HG03097 (cell line): ENCODE results near the gene KIFC3.
"Not testable (repeated sequence)": the region's sequence is repeated elsewhere in the genome, so short reads cannot be mapped to it uniquely, and the experiment has no call there.

ENCODE experiments used
- ATAC-seq: cut with Tn5 transposase; IDR thresholded peaks from one replicate; pipeline ENCODE4 v1.9.1; 2021; ENCODE audit not compliant: unreplicated experiment, low FRiP score

KIFC3 gene

GRCh38 chr16:57807252-57807967, 5.1 kb upstream of the KIFC3 start:
- ATAC-seq, result no peak

DNA sequence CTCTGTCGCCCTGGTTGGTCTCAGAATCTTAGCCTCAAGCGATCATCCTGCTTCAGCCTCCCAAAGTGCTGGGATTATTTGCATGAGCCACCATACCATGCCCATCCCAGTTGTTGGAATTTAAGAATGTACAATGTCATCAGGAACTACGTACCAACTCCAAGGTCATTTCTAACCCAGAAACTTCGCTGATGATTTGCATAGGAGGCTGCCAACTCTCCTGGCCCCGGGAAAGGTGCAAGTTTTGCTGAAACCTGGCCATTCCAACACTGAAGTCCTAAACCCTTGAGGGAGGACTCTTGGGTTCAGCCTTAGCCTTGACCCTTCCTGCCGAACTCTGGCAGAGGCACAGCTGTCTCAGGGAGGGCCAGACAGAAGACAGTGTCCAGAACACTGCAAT, 2.9 kb upstream of the KIFC3 start:
- no peak for ATAC-seq

DNA sequence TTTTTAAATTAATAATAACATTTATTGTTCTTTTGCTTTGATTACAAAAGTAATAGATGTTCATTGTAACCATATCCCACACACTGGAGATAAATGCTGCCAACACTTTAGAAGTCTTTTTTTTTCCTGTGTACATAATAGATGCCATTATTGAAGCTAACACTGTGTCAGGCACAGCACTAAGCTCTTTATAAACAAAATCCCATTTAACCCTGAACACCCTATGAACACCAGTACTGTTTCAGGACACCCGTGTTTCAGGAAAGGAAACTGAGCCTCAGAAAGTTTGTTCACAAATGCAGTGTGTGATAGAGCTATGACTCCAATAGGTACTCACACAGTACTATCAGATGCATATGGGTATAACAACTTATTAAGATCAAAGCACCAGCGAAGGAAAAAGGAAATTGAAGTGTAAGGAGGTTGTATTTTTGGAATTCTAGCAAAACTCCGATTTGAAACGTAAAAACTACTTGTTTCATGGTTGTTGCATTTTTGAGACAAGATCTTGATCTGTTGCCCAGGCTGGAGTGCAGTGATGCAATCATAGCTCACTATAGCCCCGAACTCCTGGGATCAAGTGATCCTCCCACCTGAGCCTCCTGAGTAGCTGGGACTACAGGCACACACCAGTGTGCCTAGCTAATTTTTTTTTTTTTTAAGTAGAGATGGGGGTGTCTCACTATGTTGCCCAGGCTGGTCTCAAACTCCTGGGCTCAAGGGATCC, 2.0 kb upstream of the KIFC3 start:
- no peak for ATAC-seq

GRCh38 chr16:57803134-57803990, 1.1 kb upstream of the KIFC3 start:
- ATAC-seq, result no peak

DNA sequence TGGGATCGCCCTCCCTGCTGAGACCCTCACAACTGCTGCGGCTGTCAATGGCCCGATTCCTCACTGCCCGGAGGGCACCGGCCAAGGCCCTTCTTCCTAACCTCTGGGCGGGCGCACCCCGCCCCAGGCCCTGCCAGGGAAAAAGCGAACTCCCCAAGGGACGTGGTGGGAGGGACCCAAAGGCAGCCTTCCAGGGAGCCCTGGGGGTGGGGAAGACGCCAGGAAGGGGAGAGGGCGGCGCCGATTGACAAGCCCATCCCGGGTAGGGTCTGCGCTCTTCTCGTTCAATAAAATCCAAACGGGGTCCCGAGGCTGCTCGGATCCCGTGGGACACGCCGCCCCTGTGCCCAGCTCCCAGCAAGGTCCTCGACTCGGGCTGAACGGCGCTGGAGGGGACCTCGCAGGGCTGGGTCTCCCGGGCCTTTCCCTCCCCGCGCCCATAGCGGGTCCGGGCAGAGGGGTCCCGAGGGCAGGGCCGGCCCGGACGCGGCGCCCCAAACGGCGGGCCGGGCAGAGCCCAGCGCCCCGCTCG, 416 bp downstream of the KIFC3 start:
- ATAC-seq, result no peak

GRCh38 chr16:57801098-57801808, 1.0 kb downstream of the KIFC3 start:
- no peak for ATAC-seq

- ATAC-seq, result no peak
These were observed 1.8 kb downstream of the KIFC3 start for GRCh38 chr16:57800200-57801097.

DNA sequence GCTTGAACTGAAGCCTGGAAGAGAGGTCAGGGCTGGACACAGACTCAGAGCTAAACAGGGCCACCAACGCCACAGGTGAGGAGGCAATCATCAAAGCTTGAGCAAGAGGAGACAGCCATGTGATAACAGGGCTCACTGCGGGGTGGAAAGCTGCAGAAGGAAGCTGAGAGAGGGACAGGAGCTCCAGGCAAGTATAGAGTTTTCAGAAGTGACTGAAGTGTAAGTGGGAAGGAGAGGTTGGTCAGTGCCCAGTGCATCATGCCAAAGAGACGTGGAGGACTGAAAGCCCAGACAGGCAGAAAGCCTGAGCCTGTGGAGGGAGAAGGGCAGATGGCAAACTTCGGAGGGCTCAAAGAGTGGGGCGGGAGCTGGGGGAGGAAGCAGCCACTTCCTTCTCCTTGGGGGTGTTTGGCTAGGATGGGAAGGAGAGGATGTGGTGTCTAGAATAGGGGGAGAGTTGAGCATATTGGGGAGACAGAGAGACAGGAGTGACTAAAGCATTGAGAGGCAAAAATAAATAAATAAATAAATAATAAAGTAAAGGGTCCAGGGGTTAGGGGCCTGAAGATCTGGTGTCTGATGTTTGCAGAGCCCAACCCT, 2.6 kb downstream of the KIFC3 start:
- ATAC-seq, result no peak

DNA sequence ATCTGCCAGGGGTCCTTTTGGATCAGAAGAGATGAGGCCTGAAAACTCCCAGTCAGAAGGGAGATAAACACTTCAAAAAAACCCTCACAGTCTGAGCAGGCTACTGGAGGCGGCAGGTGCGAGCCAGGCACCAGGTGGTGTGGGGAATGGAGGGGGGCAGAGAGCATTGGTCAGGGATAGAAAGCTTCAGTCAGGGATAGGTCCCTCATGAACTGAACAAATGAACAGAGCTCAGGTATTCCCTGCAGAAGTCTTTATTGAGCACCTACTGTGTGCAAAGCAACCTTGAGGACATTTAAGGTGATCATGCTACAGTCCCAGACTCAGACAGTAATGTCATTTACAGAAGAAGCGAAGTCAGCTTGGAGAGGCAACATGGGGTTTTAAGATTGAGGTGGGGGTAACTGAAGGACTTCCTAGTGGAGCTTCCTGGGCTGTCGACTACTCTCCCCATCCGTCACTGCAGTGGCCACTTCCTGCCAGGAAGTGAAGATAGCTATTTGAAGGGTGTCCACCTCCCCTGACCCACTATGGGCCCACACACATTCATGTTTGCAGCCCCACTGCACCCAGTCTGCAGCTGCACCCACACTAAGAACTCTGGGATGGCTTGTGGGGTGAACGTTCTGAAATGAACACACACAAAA, 3.2 kb downstream of the KIFC3 start:
- no peak for ATAC-seq

DNA sequence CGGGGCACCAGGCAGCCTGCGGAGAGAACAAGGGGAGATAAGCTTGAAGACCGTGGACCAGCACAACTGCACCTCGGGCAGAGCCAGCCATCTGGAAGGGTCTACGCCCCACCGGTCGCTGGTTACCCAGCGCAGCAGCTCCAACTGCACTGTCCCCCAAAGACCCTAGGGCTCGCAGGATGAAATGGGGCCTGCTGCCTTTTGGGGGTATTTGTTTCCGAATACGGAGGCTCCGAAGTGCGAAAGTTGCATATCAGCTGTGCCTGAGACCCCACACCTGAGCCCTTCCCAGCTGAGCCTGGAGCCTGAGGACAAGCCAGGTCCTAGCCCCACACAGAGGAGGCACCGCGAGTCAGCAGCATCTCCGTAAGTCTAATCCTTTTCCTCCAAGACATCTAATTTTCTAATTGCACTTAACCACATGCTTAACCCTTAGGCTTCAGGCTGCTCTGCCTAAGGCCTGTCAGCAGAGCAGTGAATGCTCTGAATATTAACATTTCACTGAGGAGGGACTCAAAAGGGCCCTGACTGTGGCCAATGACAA, 4.0 kb downstream of the KIFC3 start:
- no peak for ATAC-seq

DNA sequence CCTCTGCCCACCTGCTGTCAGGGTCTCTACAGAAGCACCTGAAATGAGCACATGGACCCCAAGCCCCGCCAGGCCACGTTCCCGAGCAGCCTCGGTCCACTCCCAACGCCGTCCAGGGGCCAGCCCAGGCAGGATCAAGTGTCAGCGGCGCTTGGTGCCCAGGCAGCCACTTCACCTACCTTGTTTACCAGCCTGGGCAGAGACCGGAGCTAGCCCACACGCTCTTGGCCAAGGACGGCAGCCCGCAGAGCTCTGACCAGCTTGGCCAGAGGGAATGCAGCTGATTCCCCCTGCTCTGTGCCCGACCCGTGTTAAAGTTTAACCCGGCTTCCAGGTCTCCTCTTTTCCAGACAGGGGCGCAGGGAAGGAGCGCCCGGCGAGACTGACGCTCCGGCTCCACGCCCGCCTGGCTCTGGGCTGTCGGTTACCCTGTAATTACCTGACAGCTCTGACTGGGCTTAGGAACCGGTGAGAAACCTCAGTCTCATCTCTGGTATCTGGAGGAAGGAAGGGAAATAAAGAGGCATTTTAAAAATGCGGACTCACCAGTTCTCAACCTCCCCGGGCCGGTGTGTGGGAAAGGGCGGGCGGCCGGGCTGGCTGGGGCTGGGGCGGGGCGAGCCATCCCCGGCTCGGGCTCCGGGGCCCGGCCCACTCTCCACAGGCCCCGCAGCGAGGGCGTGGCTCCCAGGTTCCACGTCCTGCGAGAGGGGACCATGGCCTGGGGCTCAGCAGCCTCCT, 4.6 kb downstream of the KIFC3 start:
- ATAC-seq, result no peak

DNA sequence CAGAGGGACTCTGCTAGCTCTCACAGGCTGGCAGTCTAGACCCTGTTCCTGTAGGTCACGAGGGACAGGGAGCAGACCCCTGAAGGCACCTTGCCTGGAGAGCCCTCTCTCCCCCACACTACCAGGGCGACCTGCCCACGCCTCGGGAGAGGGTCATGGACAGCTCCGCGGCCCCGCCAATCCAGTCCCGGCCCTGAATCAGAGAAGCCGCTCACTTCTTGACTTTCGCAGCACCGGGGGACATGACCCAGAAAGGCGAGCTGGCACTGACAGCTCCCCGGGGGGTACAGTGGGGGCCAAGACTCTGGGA, 5.1 kb downstream of the KIFC3 start:
- ATAC-seq, result no peak

DNA sequence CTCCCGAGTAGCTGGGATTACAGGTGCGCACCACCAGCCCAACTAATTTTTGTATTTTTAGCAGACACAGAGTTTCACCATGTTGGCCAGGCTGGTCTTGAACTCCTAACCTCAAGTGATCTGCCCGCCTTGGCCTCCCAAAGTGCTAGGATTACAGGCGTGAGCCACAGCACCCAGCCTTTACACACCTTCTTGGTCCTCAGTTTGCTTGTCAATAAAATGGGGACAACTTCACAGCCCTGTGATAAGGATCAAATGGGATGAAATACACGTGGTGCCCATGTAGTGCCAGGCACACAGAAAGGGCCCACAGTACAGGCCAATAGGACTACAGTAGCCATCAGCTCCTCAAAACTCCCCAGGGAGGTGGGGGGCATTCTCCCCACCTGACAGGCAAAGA, 6.3 kb downstream of the KIFC3 start:
- not testable (repeated sequence) for ATAC-seq

GRCh38 chr16:57795431-57795878, 6.8 kb downstream of the KIFC3 start:
- no peak for ATAC-seq

DNA sequence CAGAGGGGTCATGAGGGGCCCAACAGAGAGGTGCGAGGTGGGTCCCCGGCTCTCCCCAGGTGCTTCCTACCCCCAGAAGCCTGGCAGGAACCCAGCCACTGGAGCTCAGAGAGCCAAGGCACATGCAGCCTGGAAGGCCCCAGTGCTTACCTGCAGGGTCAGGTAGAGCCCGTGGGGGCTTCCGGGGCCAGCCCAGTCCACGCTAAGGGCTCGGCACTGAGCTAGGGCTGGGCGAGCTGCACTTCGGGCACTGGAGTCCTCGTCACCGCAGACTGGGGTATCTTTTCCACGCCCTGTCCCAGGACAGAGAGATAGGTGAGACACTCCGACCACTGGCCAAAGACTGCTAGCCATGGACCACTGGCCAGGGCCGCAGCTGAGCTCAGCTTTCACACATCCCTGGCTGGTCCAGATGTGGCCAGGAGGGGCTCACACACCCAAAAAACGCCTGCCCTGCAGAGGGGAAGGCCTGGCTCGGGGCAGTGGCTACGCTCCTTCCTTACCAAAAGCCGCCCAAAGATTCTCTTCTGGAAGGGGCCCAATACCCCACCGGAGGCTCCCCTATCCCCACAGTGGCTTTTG, 7.4 kb downstream of the KIFC3 start:
- ATAC-seq, result no peak

DNA sequence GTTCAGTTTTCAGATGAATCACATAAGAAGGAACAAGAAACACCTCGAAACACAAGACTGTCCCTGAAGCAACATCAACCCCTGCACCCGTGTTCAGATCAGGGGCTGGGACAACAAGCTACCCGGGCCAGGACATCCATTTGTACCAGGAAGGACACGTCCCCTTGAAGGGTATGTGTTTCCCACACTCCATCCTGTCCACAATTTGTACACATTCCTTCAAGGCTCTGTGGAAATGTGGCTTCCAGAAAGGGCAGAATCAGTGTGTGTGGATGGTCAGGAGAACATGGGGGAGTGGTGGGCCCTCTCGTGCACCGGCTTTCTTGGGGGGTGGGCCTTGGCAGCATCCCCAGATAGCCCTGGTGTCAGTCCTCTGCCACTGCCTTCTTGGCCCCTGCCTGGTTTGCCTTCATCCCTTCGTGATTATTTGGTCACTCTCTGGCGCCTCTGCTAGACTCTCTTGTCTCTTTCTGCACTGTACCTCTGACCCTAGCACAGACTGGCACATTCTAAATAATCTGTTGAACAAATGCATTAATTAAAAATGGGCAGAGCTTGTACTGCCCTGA, 10.3 kb downstream of the KIFC3 start:
- no peak for ATAC-seq
